ENCODE data around the gene ELP5.

Gene ELP5

DNA sequence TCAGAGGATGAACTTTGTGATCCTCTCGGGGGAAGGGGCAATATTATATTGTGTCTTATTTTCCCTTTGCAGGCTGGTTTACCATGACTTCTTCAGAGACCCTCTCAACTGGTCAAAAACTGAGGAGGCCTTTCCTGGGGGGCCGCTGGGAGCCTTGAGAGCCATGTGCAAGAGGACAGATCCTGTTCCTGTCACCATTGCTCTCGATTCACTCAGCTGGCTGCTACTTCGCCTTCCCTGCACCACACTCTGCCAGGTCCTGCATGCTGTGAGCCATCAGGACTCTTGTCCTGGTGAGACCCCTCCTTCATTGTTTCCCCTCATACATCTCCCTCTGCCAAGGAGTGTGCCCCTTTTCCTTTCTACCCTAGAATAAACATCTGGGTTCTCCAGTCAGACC, 2.5 kb downstream of the ELP5 start:
- H3K36me3 ChIP-seq (ENCODE audit: control insufficient read depth, low read length): peaks cover 65% of the 10 kb centered on the region
- H3F3A ChIP-seq (ENCODE audit: control insufficient read depth, insufficient read depth): peaks cover 2% of the 10 kb centered on the region; the same call in 1 of the 2 replicates
- 0 out of 2 replicates have a peak, but pooled peaks cover 6% of the 10 kb centered on the region for H4K20me1 ChIP-seq (ENCODE audit: control insufficient read depth, insufficient read depth, low read depth, low read length)
- peaks cover 39% of the 10 kb centered on the region for H3K79me2 ChIP-seq (ENCODE audit: control insufficient read depth, low read length)
- no peak overlapping the region for H3K27ac ChIP-seq (ENCODE audit: low read depth, low read length)
- H3K27me3 ChIP-seq (ENCODE audit: control insufficient read depth, low read length): no peaks in the 10 kb centered on the region
- no peak overlapping the region for H3K4me2 ChIP-seq (ENCODE audit: low read length)
- no peaks in the 10 kb centered on the region for H3K9me2 ChIP-seq (replicated peaks; ENCODE audit: control insufficient read depth, low read length)
- TF ChIP-seq, protein P1, sequence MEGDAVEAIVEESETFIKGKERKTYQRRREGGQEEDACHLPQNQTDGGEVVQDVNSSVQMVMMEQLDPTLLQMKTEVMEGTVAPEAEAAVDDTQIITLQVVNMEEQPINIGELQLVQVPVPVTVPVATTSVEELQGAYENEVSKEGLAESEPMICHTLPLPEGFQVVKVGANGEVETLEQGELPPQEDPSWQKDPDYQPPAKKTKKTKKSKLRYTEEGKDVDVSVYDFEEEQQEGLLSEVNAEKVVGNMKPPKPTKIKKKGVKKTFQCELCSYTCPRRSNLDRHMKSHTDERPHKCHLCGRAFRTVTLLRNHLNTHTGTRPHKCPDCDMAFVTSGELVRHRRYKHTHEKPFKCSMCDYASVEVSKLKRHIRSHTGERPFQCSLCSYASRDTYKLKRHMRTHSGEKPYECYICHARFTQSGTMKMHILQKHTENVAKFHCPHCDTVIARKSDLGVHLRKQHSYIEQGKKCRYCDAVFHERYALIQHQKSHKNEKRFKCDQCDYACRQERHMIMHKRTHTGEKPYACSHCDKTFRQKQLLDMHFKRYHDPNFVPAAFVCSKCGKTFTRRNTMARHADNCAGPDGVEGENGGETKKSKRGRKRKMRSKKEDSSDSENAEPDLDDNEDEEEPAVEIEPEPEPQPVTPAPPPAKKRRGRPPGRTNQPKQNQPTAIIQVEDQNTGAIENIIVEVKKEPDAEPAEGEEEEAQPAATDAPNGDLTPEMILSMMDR (IDR thresholded peaks at IDR 0.05; ENCODE audit: low read depth, low read length, poor library complexity, severe bottlenecking): no peak
- no peak for TF ChIP-seq EZH2phosphoT487 (IDR thresholded peaks at IDR 0.05; ENCODE audit: borderline replicate concordance, low read length)
- H3K4me3 ChIP-seq (ENCODE audit: low read length): no peak overlapping the region
- H3K4me1 ChIP-seq (ENCODE audit: control insufficient read depth, low read length): peaks cover 16% of the 10 kb centered on the region
- no peaks in the 10 kb centered on the region for H3K9me3 ChIP-seq (ENCODE audit: control insufficient read depth, insufficient read depth, low read length)

DNA sequence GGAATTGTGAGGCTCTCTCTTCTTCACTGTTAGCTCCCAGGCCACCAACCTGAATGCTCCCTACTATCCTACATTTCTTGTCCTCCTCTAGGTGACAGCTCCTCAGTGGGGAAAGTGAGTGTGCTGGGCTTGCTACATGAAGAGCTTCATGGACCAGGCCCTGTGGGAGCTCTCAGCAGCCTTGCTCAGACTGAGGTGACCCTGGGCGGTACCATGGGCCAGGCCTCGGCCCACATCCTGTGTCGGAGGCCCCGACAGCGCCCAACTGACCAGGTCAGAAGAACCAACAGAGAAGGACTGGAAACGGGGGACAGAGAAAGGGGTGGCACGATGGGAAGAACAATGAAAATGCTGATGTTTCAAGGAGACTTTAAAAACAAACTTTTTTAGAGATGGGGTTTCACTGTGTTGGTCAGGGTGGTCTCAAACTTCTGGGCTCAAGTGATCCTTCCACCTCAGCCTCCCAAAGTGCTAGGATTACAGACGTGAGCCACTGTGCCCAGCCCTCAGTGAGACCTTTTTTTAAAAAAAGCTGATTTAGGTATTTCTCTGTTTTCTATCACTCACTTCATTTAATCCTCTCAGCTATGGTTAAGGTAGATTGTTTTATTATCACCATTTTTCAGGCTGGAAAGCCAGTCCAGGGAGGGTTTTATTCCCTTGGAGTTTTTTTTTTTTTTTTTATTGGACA, 4.9 kb downstream of the ELP5 start:
- Histone ChIP-seq H3K4me2 (ENCODE audit: low read length) (no peak overlapping the region), H3K27ac (ENCODE audit: low read depth, low read length) (no peak overlapping the region), H3K36me3 (ENCODE audit: control insufficient read depth, low read length) (peaks cover 54% of the 10 kb centered on the region), H3K4me3 (ENCODE audit: low read length) (no peak overlapping the region), H3F3A (ENCODE audit: control insufficient read depth, insufficient read depth) (peaks cover 6% of the 10 kb centered on the region; the same call in 1 of the 2 replicates), H3K79me2 (ENCODE audit: control insufficient read depth, low read length) (peaks cover 18% of the 10 kb centered on the region), H3K4me1 (ENCODE audit: control insufficient read depth, low read length) (peaks cover 19% of the 10 kb centered on the region), H3K9me3 (ENCODE audit: control insufficient read depth, insufficient read depth, low read length) (no peaks in the 10 kb centered on the region), H3K27me3 (ENCODE audit: control insufficient read depth, low read length) (peaks cover 14% of the 10 kb centered on the region), H4K20me1 (ENCODE audit: control insufficient read depth, insufficient read depth, low read depth, low read length) (no peaks in the 10 kb centered on the region), H3K9me2 (replicated peaks; ENCODE audit: control insufficient read depth, low read length) (no peaks in the 10 kb centered on the region)
- TF ChIP-seq, protein P1 (IDR thresholded peaks at IDR 0.05; ENCODE audit: low read depth, low read length, poor library complexity, severe bottlenecking): no peak
- TF ChIP-seq EZH2phosphoT487 (IDR thresholded peaks at IDR 0.05; ENCODE audit: borderline replicate concordance, low read length): no peak

DNA sequence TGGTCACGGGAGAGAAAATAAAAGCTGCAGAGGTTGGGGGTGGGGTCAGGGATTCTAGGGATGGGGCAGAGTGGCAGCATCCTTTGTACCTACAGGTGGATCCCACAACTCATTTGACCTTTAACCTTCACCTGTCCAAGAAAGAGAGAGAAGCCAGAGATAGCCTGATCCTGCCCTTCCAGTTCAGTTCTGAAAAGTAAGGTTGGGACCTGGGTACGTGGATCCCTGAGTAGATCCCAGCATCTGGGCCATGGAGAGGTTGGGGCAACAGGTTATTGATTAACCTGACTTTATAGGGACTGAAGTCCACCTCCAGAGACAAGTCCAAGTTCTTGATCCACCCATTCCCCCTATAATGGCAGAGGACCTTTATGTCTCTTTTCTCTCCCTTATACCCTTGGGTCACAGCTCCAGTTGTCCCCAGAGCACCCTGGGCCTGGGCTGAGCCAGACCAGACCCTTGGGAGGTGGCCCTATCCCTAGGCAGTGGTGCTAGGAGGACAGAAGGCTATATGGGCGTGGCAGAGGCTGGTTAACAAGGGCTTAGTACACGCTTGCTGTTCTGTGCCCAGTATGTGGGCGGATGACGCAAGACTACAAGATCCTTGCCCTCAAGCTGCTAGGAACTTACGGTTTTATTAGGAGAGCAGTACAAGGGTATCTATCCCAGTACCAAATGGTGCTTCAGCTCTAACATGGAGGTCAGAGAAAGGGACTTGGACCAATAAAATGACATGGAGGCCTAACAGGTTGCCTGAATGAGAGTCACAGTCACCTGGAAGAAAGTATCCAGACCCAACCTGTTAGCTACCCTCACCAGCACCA, 6.9 kb downstream of the ELP5 start:
- Histone ChIP-seq H3F3A (ENCODE audit: control insufficient read depth, insufficient read depth) (peaks cover 6% of the 10 kb centered on the region; the same call in 1 of the 2 replicates), H3K9me3 (ENCODE audit: control insufficient read depth, insufficient read depth, low read length) (no peaks in the 10 kb centered on the region), H3K4me2 (ENCODE audit: low read length) (no peak overlapping the region), H3K9me2 (replicated peaks; ENCODE audit: control insufficient read depth, low read length) (no peaks in the 10 kb centered on the region), H3K4me1 (ENCODE audit: control insufficient read depth, low read length) (peaks cover 31% of the 10 kb centered on the region), H3K4me3 (ENCODE audit: low read length) (no peak overlapping the region), H3K36me3 (ENCODE audit: control insufficient read depth, low read length) (peaks cover 44% of the 10 kb centered on the region), H3K79me2 (ENCODE audit: control insufficient read depth, low read length) (peaks cover 4% of the 10 kb centered on the region), H3K27me3 (ENCODE audit: control insufficient read depth, low read length) (peaks cover 32% of the 10 kb centered on the region), H3K27ac (ENCODE audit: low read depth, low read length) (no peak overlapping the region), H4K20me1 (ENCODE audit: control insufficient read depth, insufficient read depth, low read depth, low read length) (no peaks in the 10 kb centered on the region)
- no peak for TF ChIP-seq EZH2phosphoT487 (IDR thresholded peaks at IDR 0.05; ENCODE audit: borderline replicate concordance, low read length)
- TF ChIP-seq, protein P1 (IDR thresholded peaks at IDR 0.05; ENCODE audit: low read depth, low read length, poor library complexity, severe bottlenecking): no peak

Data from DOHH2 (cell line).